GM12878 (cell line): ENCODE measurements around the gene AOC3. TPM values are rescaled to one million over a fixed set of nuclear protein-coding genes. Genes with fewer than 3 reads are reported as not detected.

Experiments
- NR2C1 ChIP-seq: fragments of 450-650 bp; IDR thresholded peaks from 2 replicates; pipeline ENCODE4 v1.6.1; 2017; ENCODE audit warnings: antibody characterized with exemption, mild to moderate bottlenecking, moderate library complexity
- RELA ChIP-seq: fragments of 450-650 bp; IDR thresholded peaks from 2 replicates; pipeline ENCODE4 v1.8.0; 2014; ENCODE audit warnings: borderline replicate concordance; ENCODE audit not compliant: partially characterized antibody
- TBL1XR1 ChIP-seq: IDR thresholded peaks from 2 replicates; pipeline ENCODE4 v1.6.1; 2012; ENCODE audit warnings: low read depth, low read length, improper control_type of control experiment
- polyA plus RNA-seq, 11 experiments: library from polyadenylated mRNA; depleted of rRNA in 4 of 11; unstranded in 6 of 11; stranded (reverse) in 5 of 11; fragments of >200 nt; fragmentation: Nextera tagmentation in 4 of 11; fragmentation: Illumina TruSeq in 1 of 11; extraction: Ambion mirVana in 4 of 11; extraction: Trizol in 1 of 11; gene quantifications; 1 replicate in 1 of 11; 2 replicates in 10 of 11; pipeline versions ENCODE4 v1.2.1 to v1.2.3, GENCODE V29; 2011 to 2016; ENCODE audit warnings: inconsistent platforms in 2 of 11, missing spikeins in 2 of 11, low read depth in 1 of 11
- total RNA-seq, 4 experiments: library from RNA; depleted of rRNA in 3 of 4; stranded (reverse); fragments of >200 nt in 3 of 4; fragmentation: Illumina TruSeq in 1 of 4; extraction: Trizol in 1 of 4; gene quantifications; 2 replicates each; pipeline versions ENCODE4 v1.2.1 to v1.2.3, GENCODE V29; 2013 to 2021
- TF ChIP-seq, protein P1 (sequence below): fragments of 450-650 bp; IDR thresholded peaks from 2 replicates; pipeline ENCODE4 v1.6.1; 2017; ENCODE audit warnings: mild to moderate bottlenecking
- TF ChIP-seq, protein P2 (sequence below): fragments of 450-650 bp; IDR thresholded peaks from 2 replicates; pipeline ENCODE4 v1.6.1; 2017; ENCODE audit warnings: low read depth, mild to moderate bottlenecking, moderate library complexity
- TF ChIP-seq, protein P3 (sequence below): fragments of 450-650 bp; IDR thresholded peaks from 2 replicates; pipeline ENCODE4 v1.6.1; 2016; ENCODE audit warnings: mild to moderate bottlenecking, moderate library complexity, borderline replicate concordance
- TF ChIP-seq, protein P4 (sequence below), 3 experiments: IDR thresholded peaks in 2 of 3; conservative IDR thresholded peaks in 1 of 3; 2 replicates each; pipeline ENCODE4 v1.5.1; 2011; ENCODE audit warnings: low read depth in 3 of 3, low read length in 3 of 3, mild to moderate bottlenecking in 3 of 3, control low read depth in 2 of 3, moderate library complexity in 2 of 3, inconsistent platforms in 1 of 3, mixed read lengths in 1 of 3; ENCODE audit not compliant: control insufficient read depth in 2 of 3, insufficient read depth in 1 of 3; ENCODE audit errors: extremely low read depth in 1 of 3
- TF ChIP-seq, protein P5 (sequence below): IDR thresholded peaks from 2 replicates; pipeline ENCODE4 v1.6.1; 2011; ENCODE audit warnings: borderline replicate concordance, low read depth, mild to moderate bottlenecking, moderate library complexity, low read length; ENCODE audit not compliant: insufficient read depth, poor library complexity, severe bottlenecking

Gene AOC3
- total and polyA plus RNA-seq, 10 of the 15 experiments (the other 5 are each of a cell fraction or from before 2014, with no cell fraction given), result 0.02 to 0.91 (median 0.34) TPM; not detected in 2

DNA sequence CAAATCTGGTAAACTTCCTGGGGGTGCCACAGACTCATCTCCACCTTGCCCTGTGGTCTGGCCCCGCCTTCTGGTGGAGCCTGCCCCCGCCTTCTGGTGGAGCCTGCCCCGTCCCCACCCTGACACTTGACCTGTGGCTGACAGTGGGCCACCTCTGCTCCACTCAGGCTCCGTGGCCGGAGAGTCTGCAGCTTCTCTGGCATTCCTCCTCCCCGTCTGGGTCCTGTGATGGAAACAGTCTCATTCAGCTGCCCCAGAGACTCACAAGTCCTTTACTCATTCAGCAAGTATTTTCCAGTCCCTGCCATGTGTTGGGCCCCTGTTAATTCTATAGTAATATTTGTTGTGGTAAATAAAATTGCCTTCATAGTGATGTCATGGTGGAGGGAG lies 28.6 kb downstream of the AOC3 start (continued):
- TF ChIP-seq, protein P1, sequence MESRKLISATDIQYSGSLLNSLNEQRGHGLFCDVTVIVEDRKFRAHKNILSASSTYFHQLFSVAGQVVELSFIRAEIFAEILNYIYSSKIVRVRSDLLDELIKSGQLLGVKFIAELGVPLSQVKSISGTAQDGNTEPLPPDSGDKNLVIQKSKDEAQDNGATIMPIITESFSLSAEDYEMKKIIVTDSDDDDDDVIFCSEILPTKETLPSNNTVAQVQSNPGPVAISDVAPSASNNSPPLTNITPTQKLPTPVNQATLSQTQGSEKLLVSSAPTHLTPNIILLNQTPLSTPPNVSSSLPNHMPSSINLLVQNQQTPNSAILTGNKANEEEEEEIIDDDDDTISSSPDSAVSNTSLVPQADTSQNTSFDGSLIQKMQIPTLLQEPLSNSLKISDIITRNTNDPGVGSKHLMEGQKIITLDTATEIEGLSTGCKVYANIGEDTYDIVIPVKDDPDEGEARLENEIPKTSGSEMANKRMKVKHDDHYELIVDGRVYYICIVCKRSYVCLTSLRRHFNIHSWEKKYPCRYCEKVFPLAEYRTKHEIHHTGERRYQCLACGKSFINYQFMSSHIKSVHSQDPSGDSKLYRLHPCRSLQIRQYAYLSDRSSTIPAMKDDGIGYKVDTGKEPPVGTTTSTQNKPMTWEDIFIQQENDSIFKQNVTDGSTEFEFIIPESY, result no peak
- TF ChIP-seq, protein P2, sequence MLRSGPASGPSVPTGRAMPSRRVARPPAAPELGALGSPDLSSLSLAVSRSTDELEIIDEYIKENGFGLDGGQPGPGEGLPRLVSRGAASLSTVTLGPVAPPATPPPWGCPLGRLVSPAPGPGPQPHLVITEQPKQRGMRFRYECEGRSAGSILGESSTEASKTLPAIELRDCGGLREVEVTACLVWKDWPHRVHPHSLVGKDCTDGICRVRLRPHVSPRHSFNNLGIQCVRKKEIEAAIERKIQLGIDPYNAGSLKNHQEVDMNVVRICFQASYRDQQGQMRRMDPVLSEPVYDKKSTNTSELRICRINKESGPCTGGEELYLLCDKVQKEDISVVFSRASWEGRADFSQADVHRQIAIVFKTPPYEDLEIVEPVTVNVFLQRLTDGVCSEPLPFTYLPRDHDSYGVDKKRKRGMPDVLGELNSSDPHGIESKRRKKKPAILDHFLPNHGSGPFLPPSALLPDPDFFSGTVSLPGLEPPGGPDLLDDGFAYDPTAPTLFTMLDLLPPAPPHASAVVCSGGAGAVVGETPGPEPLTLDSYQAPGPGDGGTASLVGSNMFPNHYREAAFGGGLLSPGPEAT, result no peak
- TF ChIP-seq RELA (no peak), TBL1XR1 (no peak), NR2C1 (no peak)
- TF ChIP-seq, protein P3, sequence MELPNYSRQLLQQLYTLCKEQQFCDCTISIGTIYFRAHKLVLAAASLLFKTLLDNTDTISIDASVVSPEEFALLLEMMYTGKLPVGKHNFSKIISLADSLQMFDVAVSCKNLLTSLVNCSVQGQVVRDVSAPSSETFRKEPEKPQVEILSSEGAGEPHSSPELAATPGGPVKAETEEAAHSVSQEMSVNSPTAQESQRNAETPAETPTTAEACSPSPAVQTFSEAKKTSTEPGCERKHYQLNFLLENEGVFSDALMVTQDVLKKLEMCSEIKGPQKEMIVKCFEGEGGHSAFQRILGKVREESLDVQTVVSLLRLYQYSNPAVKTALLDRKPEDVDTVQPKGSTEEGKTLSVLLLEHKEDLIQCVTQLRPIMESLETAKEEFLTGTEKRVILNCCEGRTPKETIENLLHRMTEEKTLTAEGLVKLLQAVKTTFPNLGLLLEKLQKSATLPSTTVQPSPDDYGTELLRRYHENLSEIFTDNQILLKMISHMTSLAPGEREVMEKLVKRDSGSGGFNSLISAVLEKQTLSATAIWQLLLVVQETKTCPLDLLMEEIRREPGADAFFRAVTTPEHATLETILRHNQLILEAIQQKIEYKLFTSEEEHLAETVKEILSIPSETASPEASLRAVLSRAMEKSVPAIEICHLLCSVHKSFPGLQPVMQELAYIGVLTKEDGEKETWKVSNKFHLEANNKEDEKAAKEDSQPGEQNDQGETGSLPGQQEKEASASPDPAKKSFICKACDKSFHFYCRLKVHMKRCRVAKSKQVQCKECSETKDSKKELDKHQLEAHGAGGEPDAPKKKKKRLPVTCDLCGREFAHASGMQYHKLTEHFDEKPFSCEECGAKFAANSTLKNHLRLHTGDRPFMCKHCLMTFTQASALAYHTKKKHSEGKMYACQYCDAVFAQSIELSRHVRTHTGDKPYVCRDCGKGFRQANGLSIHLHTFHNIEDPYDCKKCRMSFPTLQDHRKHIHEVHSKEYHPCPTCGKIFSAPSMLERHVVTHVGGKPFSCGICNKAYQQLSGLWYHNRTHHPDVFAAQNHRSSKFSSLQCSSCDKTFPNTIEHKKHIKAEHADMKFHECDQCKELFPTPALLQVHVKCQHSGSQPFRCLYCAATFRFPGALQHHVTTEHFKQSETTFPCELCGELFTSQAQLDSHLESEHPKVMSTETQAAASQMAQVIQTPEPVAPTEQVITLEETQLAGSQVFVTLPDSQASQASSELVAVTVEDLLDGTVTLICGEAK, result no peak
- TF ChIP-seq, protein P4, sequence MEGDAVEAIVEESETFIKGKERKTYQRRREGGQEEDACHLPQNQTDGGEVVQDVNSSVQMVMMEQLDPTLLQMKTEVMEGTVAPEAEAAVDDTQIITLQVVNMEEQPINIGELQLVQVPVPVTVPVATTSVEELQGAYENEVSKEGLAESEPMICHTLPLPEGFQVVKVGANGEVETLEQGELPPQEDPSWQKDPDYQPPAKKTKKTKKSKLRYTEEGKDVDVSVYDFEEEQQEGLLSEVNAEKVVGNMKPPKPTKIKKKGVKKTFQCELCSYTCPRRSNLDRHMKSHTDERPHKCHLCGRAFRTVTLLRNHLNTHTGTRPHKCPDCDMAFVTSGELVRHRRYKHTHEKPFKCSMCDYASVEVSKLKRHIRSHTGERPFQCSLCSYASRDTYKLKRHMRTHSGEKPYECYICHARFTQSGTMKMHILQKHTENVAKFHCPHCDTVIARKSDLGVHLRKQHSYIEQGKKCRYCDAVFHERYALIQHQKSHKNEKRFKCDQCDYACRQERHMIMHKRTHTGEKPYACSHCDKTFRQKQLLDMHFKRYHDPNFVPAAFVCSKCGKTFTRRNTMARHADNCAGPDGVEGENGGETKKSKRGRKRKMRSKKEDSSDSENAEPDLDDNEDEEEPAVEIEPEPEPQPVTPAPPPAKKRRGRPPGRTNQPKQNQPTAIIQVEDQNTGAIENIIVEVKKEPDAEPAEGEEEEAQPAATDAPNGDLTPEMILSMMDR (IDR thresholded peaks at IDR 0.05 in 2 of 3, conservative IDR thresholded peaks at IDR 0.05 in 1 of 3; ENCODE audit: control insufficient read depth in 2 of 3, extremely low read depth in 1 of 3, insufficient read depth in 1 of 3, low read depth in 3 of 3, low read length in 3 of 3), result no peak
- TF ChIP-seq, protein P5, sequence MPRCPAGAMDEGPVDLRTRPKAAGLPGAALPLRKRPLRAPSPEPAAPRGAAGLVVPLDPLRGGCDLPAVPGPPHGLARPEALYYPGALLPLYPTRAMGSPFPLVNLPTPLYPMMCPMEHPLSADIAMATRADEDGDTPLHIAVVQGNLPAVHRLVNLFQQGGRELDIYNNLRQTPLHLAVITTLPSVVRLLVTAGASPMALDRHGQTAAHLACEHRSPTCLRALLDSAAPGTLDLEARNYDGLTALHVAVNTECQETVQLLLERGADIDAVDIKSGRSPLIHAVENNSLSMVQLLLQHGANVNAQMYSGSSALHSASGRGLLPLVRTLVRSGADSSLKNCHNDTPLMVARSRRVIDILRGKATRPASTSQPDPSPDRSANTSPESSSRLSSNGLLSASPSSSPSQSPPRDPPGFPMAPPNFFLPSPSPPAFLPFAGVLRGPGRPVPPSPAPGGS, result no peak
